NB4 (cell line): ENCODE measurements around the gene SULF2.

Source experiments
- DNase-seq: peaks from one replicate; pipeline ENCODE4 v3.0.0; 2010; ENCODE audit warnings: low read depth
- H3K4me3 ChIP-seq: one replicate; pipeline ENCODE4 v1.5.1; 2011; ENCODE audit warnings: mild to moderate bottlenecking, low read depth, low read length, moderate library complexity
- MYC ChIP-seq: IDR thresholded peaks from 2 replicates; pipeline ENCODE4 v1.6.1; 2011; ENCODE audit warnings: low read depth, low read length
- POLR2A ChIP-seq: IDR thresholded peaks from 2 replicates; pipeline ENCODE4 v1.6.1; 2011; ENCODE audit warnings: mild to moderate bottlenecking; ENCODE audit not compliant: insufficient read length; ENCODE audit errors: extremely low read depth
- TF ChIP-seq, protein P1 (sequence below): IDR thresholded peaks from one replicate; pipeline ENCODE4 v1.5.1; 2012; ENCODE audit warnings: low read depth, low read length
- TF ChIP-seq, protein P2 (sequence below): IDR thresholded peaks from 2 replicates; pipeline ENCODE4 v1.6.1; 2011; ENCODE audit warnings: low read depth, low read length

The SULF2 gene

DNA sequence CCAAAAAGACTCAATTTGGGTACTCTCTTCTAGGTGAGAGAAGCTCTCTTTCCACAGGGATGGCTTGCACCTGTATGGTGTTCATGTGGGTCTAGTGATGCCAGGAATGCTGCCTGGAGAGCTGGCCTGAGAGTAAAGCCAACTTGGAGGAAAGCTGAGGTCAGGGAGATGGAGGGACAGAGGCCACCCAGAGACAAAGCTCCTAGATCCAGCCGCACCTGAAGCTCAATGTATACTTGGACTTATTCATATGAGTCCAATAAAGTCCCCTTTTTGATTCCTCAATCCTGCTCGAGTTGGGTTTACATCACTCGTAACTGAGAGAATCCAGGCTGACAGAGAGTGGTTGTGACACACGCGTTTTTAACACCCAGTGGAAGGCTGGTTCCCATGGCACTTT is 33.8 kb downstream of the SULF2 start:
- DNase-seq, result no peak
- H3K4me3 ChIP-seq, result no peak overlapping the region
- TF ChIP-seq, protein P1, sequence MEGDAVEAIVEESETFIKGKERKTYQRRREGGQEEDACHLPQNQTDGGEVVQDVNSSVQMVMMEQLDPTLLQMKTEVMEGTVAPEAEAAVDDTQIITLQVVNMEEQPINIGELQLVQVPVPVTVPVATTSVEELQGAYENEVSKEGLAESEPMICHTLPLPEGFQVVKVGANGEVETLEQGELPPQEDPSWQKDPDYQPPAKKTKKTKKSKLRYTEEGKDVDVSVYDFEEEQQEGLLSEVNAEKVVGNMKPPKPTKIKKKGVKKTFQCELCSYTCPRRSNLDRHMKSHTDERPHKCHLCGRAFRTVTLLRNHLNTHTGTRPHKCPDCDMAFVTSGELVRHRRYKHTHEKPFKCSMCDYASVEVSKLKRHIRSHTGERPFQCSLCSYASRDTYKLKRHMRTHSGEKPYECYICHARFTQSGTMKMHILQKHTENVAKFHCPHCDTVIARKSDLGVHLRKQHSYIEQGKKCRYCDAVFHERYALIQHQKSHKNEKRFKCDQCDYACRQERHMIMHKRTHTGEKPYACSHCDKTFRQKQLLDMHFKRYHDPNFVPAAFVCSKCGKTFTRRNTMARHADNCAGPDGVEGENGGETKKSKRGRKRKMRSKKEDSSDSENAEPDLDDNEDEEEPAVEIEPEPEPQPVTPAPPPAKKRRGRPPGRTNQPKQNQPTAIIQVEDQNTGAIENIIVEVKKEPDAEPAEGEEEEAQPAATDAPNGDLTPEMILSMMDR, result no peak
- TF ChIP-seq, protein P2, sequence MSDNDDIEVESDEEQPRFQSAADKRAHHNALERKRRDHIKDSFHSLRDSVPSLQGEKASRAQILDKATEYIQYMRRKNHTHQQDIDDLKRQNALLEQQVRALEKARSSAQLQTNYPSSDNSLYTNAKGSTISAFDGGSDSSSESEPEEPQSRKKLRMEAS, result no peak
- TF ChIP-seq POLR2A, result no peak
- TF ChIP-seq MYC, result no peak

DNA sequence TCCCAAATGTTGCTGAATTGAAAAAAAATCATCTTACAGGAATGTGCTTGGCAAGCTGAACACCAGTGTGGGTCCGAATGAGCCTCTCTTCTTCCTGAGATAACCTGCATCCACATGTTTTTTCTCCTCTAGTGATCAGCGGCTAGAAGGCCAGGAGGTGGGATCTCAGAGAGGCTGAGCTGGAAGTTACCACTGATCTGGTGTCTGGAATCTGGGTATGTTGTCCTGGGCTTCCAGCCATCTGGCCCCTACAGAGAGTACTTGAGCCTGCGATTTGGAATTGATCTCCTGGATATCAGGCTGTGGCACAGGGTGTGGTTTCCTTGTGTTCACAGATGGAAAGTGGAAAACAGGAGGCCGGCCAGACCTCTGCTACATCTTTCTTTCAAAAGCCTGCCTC is 35.9 kb downstream of the SULF2 start:
- no peak for DNase-seq
- no peak overlapping the region for H3K4me3 ChIP-seq
- TF ChIP-seq POLR2A (no peak), MYC (no peak)
- TF ChIP-seq, protein P1, result no peak
- TF ChIP-seq, protein P2, result no peak

DNA sequence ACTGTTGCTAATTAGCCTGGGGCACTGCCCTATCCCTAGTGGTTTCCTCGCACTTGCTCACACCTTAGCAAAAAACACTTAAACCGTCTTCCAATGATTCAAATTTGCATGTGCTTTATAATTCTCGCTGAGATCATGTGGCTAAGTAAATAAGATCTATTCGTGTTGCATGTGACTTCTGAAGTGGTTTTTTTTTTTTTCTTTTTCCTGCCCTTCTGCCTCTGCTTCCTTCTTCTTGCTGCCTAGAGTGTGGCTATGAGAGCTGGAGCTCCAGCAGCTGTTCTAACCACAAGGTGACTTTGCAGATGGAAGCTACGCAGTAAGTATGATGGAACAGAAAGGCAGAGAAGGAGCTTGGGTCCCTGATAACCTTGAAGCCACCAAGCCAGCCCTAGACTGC is 36.5 kb downstream of the SULF2 start:
- peak; percentile 82 for DNase-seq
- TF ChIP-seq, protein P2, result peak; percentile 63
- TF ChIP-seq POLR2A, result no peak

DNA sequence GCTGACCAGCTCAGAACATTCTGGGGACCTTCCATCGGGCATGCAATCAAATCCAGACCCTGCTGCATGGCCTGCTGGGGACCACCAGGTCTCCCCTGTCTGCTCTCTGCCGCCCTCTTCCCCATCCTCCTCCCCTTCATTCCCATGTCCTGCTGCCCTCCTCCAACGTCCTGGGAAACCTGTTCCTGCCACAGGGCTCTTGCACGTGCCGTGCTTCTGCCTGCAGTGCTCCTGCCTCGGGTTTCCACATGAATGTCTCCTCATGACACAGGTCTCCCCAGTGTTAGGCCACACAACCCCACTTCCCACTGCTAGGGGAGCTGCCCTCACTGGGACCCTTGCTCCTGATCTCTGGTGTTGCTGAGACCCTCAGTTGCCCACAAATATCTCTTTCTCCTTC is 37.2 kb downstream of the SULF2 start:
- DNase-seq, result no peak
- TF ChIP-seq POLR2A (no peak), MYC (no peak)
- TF ChIP-seq, protein P1, result no peak
- TF ChIP-seq, protein P2, result no peak
- H3K4me3 ChIP-seq, result no peak overlapping the region

More for the DNA sequence above, 36.5 kb downstream of the SULF2 start:
- H3K4me3 ChIP-seq, result no peak overlapping the region

DNA sequence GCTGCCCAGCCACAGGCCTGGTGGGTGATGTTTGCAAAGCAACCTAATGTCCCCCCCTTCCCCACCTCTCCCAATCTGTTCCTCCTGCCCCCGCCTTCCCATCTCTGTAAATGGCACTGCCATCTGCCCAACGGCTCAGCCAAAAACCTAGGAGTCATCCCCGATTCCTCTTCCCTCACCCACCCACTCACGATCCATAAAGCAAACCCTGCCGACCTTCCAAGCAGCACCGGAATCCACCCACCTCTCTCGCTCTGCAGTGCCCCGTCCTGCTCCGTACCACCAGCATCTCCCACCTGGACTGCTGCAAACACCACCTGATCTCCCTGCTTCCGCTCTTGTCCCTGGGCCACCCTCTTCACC is 37.6 kb downstream of the SULF2 start:
- no peak overlapping the region for H3K4me3 ChIP-seq
- TF ChIP-seq, protein P2, result no peak
- TF ChIP-seq, protein P1, result no peak
- TF ChIP-seq POLR2A (no peak), MYC (no peak)
- DNase-seq, result no peak

DNA sequence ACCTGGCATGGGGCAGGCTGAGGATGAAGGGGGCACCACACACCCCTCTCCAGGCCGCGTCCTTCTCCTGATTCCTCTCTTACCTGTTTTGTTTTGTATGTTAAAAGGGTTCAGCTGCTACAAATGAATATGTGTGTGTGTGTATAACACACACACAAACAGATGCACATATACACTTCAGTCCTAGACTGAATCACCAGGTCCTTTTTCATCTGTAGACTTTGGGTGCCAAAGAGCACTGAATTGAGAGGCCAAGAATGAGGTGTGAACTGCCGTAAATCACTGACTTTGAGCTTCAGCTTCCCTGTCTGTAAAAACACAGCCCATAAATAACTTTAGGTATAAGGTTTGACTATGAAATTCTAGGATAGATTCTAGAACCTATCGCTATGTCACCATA is 40.5 kb downstream of the SULF2 start:
- DNase-seq, result no peak
- TF ChIP-seq, protein P1, result no peak
- no peak for TF ChIP-seq MYC
- TF ChIP-seq POLR2A, result no peak
- TF ChIP-seq, protein P2, result no peak
- H3K4me3 ChIP-seq, result no peak overlapping the region
